Non-pigmented ciliary epithelial cell (primary cell): ENCODE measurements around the gene TRIM2.

Source experiments
- DNase-seq: peaks from one replicate; pipeline ENCODE4 v3.0.0-alpha.2; 2010; ENCODE audit warnings: low read depth

TRIM2 gene

DNA sequence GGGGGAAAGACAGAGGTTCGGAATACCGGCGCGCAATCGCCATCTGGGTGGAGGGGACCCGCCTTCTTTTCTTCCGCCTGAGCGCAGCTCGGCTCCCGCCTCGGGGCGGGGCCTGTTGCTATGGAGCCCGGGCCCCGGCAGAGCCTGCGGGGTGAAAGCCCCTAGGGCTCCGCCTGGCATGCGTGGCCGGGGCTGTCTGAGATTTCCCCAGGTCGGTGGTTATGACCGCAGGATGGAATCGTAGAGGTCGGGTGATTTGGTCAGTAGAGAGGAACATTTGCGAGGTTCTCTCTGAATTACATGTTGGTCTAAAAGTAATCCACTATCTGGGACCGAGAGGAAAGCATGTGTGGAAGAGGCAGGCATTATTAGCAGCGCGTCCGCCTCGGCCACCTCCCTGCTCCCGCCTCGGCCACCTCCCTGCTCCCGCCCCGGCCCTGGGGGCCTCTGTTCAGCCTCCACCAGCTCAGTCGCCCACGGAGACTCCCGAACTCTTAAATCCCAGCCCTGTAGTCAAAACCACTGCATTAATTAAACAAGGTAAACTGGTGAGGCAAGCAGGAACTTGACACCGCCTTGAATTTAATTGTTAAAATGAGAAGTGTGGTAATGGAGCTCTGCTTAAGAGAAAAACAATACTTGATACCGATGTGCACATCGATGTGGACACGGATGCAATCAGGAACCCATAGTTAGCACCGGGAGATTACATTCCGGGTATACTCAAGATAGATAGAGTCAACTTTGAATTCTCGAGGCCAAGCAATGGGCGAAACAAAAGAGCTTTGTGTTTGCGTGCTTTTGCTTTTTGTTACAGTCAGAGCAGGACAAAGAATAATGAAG lies 45.2 kb downstream of the TRIM2 start:
- no peak for DNase-seq

- DNase-seq: no peak
Observed at GRCh38 chr4:153252122-153252521, 47.9 kb downstream of the TRIM2 start.

DNA sequence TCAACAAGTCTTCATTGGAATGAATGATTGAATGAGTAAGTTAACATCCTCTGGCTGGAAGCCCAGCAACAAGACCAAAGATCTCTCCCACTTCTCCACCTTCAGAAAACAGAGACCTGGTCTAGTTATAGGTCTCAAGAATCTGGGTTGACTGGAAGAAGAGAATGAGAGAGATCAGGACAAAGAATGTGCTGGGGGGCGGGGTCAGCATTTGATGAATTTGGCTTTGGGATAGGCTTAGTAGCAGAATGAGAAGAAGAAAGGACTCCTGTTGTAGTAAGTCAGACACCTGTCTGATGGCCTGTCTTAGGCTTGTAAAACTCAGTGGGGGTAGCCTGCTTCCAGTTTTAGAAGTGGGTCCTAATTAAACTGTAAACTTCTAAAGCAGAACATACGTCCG lies 51.0 kb downstream of the TRIM2 start:
- DNase-seq: no peak

GRCh38 chr4:153257151-153257620 lies 52.9 kb downstream of the TRIM2 start:
- DNase-seq: no peak

- DNase-seq: no peak
Observed at GRCh38 chr4:153257991-153258390, 53.7 kb downstream of the TRIM2 start.

- no peak for DNase-seq
Observed at GRCh38 chr4:153258750-153259149, 54.5 kb downstream of the TRIM2 start.

GRCh38 chr4:153259661-153260060 lies 55.4 kb downstream of the TRIM2 start:
- no peak for DNase-seq

- DNase-seq: no peak
Observed at GRCh38 chr4:153260132-153260531, 55.9 kb downstream of the TRIM2 start.

- no peak for DNase-seq
Observed at GRCh38 chr4:153260553-153261300, 56.5 kb downstream of the TRIM2 start.

- no peak for DNase-seq
Observed at GRCh38 chr4:153261461-153261860, 57.2 kb downstream of the TRIM2 start.

- DNase-seq: no peak
Observed at GRCh38 chr4:153261914-153262313, 57.7 kb downstream of the TRIM2 start.

DNA sequence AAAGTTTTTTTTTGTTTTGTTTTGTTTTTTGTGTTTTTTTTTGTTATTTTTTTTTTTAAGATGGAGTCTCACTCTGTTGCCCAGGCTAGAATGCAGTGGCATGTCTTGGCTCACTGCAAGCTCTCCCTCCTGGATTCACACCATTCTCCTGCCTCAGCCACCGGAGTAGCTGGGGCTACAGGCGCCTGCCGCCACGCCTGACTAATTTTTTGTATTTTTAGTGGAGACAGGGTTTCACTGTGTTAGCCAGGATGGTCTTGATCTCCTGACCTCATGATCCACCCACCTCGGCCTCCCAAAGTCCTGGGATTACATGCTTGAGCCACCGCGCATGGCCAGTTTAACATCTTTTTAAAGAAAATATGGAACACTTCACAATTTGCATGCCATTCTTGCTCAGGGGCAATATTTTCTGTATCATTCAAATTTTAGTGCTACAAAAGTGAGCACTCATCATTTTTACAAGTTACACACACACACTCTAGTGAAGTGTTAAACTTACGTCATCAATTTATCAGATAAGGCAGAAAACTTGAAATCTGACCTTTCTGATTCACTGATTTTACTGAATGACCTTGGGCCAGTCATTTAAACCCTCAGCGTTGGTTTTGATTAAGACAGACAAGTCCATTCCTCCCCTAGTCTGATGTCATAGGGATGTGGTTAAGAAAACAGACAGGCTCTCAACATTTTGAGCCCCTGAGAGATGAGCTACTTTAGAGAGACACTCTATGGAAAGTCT lies 61.2 kb downstream of the TRIM2 start:
- DNase-seq: no peak

- DNase-seq: no peak
Observed at GRCh38 chr4:153266988-153267387, 62.7 kb downstream of the TRIM2 start.

DNA sequence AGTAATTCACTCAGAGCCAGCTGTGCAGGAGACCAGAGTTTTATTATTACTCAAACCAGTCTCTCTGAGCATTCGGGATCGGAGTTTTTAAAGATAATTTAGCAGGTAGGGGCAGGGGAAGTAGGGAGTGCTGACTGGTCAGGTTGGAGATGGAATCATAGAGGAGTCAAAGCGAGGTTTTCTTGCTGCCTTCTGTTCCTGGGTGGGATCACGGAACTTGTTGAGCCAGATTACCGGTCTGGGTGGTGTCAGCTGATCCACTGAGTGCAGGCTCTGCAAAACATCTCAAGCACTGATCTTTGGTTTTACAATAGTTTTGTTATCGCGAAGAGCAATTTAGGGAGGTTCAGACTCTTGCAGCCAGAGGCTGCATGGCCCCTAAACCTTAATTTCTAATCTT lies 63.6 kb downstream of the TRIM2 start:
- no peak for DNase-seq

DNA sequence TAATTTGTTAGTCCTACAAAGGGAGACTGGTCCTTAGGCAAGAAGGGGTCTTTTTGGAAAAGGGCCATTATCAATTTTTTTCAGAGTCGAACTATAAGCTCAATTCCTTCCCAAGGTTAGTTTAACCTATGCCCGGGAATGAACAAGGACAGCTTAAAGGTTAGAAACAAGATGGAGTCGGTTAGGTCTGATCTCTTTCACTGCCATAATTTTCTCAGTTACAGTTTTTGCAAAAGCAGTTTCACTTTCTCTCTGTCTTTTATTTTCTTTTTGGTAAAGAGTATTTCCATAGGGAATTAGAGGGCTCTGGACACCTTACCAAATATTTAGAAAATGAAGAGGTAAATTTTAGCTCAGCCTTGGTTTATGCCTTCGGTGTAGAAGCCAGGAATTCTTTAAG lies 64.1 kb downstream of the TRIM2 start:
- no peak for DNase-seq

- DNase-seq: no peak
Observed at GRCh38 chr4:153269218-153269990, 65.2 kb downstream of the TRIM2 start.

DNA sequence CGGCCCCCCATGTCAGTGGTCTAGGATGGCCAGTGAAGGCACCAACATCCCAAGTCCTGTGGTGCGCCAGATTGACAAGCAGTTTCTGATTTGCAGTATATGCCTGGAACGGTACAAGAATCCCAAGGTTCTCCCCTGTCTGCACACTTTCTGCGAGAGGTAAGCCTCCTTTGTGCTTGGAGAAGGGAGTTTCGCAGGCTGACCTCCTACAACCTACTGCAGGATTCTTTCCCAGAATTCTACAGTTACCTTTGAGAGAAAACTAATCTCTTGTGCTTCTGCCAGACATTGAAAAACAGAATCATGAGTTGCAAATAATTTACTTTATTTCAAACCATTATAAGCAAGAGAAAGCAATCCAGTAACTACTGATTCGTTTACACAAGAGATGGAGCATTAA lies 66.1 kb downstream of the TRIM2 start:
- no peak for DNase-seq

GRCh38 chr4:153271820-153272219 lies 67.6 kb downstream of the TRIM2 start:
- DNase-seq: no peak

GRCh38 chr4:153273751-153274150 lies 69.5 kb downstream of the TRIM2 start:
- DNase-seq: no peak

DNA sequence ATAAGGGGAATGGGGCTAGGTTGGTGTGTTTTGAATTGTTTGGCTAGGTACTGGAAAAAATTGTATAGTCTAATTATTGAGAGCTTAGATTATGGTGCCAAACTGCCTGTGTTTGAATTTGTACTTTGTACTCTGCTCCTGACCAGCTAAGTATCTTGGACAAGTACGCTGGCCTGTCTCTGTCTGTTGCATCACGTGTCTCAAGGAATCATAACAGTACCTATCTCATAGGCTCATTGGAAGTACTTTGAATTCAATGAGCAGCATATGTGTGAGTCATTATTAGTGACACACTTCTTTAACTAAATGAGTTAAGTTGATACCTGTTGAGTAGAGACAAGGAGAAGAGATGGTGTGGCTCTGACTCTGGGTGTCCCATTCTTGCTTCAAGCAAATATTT lies 70.7 kb downstream of the TRIM2 start:
- DNase-seq: no peak

DNA sequence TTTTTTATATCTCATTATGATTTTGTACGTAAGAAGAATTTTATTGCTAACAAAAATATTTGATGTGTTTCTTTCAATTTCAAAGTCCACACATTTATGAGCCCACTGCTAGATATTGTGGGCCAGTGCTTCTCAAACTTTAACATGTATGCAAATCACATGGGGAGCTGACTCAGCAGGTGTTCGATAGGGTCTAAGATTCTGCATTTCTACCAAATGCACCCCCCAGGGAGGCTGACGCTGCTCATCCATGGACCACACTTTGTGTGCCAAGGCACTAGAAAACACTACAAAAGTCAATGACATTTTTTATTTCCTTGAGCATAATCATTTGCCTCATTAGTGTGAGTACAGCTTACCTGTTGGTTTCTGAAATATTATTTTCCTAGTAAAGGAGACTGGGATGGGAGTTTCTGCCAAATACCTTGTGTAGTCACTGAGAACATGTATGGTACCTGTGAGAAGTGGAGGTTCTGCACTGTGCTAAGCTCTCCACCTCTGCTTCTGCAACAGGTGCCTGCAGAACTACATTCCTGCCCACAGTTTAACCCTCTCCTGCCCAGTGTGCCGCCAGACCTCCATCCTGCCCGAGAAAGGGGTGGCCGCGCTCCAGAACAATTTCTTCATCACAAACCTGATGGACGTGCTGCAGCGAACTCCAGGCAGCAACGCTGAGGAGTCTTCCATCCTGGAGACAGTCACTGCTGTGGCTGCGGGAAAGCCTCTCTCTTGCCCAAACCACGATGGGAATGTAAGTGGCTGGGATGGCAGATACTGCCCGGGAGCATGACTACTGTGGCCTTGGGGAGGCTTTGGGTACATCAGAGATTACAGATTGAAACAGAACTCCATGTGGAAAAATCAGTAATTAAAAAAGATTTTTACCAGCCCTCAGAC lies 71.4 kb downstream of the TRIM2 start:
- DNase-seq: no peak
